Chondrocyte (in vitro differentiated cells): ENCODE data around the gene RORB. TPM values are rescaled to one million over a fixed set of nuclear protein-coding genes. Genes with fewer than 3 reads are reported as not detected.

Experiments
- DNase-seq: peaks from one replicate; pipeline ENCODE4 v3.0.0; 2021; ENCODE audit warnings: mixed read lengths, low spot score
- H3K27ac Mint-ChIP-seq: one replicate; pipeline ENCODE4 v1.8.0; 2021; ENCODE audit warnings: mild to moderate bottlenecking, moderate library complexity, mixed read lengths; ENCODE audit not compliant: unreplicated experiment
- H3K27me3 Mint-ChIP-seq: 2 replicates; pipeline ENCODE4 v1.8.0; 2021; ENCODE audit warnings: low read depth, mixed read lengths
- H3K36me3 Mint-ChIP-seq: 2 replicates; pipeline ENCODE4 v1.8.0; 2021; ENCODE audit warnings: low read depth, mixed read lengths
- H3K4me1 Mint-ChIP-seq: 2 replicates; pipeline ENCODE4 v1.8.0; 2021; ENCODE audit warnings: low read depth, mild to moderate bottlenecking, mixed read lengths
- H3K4me3 Mint-ChIP-seq: one replicate; pipeline ENCODE4 v1.8.0; 2021; ENCODE audit warnings: mild to moderate bottlenecking, moderate library complexity, mixed read lengths; ENCODE audit not compliant: unreplicated experiment
- H3K9me3 Mint-ChIP-seq: 2 replicates; pipeline ENCODE4 v1.8.0; 2021; ENCODE audit warnings: low read depth, mixed read lengths
- total RNA-seq: library from RNA; stranded (reverse); gene quantifications from 3 replicates; pipeline ENCODE4 v1.2.1, GENCODE V29; 2021
- TF ChIP-seq, protein P1 (sequence below): fragments of 200-600 bp; sonication (generic); IDR thresholded peaks from 2 replicates; pipeline ENCODE4 v1.5.0; 2021; ENCODE audit warnings: antibody characterized with exemption, mild to moderate bottlenecking, moderate library complexity

The RORB gene
- total RNA-seq, 1 donor from 2014 or later, result not detected

DNA sequence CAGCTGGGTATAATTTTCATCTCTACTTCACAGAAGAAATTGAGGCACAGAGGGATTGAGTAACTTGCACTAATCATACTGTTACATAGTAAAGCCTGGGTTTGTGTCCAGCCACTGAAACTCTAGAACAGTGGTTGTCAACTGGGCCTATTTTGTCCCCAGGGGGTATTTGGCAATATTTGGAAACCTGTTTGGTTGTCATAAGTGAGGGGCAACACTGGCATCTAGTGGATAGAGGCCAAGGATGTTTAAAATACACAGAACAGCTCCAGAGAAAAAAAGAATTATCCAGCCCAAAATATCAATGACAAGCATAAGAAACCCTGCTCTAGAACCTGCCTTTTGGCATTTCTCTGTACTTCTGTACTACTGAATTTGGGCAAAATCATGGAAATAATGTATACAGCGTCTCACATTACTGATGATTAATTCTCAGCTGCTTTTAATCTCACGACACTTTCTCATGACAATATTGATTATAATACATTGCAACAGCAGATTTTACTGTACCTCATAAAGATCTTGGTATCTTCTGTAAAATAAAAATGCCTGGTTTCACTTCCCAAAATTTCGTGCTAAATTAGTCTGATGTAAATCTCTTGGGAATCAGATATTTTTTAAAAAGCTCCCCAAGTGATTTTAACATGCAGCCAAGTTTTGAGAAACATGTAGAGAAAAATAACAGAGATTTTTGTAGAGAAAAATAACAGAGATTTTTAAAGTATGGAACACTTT is 112.7 kb downstream of the RORB start:
- Mint-ChIP-seq H3K36me3 (no peaks in the 10 kb centered on the region), H3K9me3 (no peaks in the 10 kb centered on the region), H3K27ac (no peak overlapping the region), H3K4me1 (no peaks in the 10 kb centered on the region), H3K4me3 (no peak overlapping the region), H3K27me3 (peaks cover 9% of the 10 kb centered on the region)
- DNase-seq, result no peak
- TF ChIP-seq, protein P1, sequence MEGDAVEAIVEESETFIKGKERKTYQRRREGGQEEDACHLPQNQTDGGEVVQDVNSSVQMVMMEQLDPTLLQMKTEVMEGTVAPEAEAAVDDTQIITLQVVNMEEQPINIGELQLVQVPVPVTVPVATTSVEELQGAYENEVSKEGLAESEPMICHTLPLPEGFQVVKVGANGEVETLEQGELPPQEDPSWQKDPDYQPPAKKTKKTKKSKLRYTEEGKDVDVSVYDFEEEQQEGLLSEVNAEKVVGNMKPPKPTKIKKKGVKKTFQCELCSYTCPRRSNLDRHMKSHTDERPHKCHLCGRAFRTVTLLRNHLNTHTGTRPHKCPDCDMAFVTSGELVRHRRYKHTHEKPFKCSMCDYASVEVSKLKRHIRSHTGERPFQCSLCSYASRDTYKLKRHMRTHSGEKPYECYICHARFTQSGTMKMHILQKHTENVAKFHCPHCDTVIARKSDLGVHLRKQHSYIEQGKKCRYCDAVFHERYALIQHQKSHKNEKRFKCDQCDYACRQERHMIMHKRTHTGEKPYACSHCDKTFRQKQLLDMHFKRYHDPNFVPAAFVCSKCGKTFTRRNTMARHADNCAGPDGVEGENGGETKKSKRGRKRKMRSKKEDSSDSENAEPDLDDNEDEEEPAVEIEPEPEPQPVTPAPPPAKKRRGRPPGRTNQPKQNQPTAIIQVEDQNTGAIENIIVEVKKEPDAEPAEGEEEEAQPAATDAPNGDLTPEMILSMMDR, result no peak

DNA sequence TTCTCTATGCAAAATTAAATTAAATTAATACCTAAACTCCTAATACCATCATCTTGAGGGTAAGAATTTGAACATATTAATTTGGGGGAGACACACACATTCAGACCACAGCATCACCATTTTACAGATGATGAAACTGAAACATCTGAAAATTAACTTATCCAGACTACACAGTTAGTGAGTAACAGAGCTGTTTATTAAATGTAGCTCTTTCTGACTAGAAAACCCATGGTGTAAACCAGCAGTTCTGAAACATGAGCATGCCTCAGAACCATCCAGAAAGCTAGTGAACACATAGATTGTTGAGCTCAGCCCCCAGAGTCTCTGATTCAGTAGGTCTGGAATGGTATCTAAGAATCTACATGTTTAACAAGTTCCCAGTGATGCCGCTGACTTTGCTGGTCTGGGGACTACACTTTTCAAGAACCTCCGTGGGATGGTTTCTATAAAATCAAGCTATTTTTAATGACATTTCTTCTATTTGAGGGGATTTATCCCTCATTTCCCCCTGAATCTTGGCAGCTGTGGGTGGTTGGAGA is 113.5 kb downstream of the RORB start:
- no peaks in the 10 kb centered on the region for H3K36me3 Mint-ChIP-seq
- no peak for DNase-seq

DNA sequence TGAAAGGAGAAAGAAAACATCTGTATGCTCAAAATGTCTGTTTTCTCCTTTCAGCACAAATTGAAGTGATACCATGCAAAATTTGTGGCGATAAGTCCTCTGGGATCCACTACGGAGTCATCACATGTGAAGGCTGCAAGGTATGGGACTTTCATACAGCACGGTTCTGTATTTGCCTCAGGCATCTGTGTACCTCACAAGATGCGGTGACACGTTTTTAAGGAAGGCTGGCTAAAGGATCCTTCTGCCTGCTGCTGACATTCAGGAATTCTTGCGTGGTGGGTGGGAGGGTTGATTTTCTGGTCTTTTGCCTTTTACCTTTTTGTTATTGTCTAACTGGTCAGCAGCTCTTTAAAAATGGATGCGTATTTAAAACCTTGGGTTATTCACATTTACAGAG is 133.1 kb downstream of the RORB start:
- Mint-ChIP-seq H3K9me3 (no peaks in the 10 kb centered on the region), H3K27ac (no peak overlapping the region), H3K4me1 (no peaks in the 10 kb centered on the region), H3K4me3 (no peak overlapping the region), H3K27me3 (peaks cover 17% of the 10 kb centered on the region), H3K36me3 (no peaks in the 10 kb centered on the region)
- TF ChIP-seq, protein P1, result no peak
- DNase-seq, result no peak

More for the DNA sequence above, 113.5 kb downstream of the RORB start:
- Mint-ChIP-seq H3K27me3 (peaks cover 10% of the 10 kb centered on the region), H3K4me1 (no peaks in the 10 kb centered on the region), H3K27ac (no peak overlapping the region), H3K9me3 (no peaks in the 10 kb centered on the region), H3K4me3 (no peak overlapping the region)
- TF ChIP-seq, protein P1, result no peak

DNA sequence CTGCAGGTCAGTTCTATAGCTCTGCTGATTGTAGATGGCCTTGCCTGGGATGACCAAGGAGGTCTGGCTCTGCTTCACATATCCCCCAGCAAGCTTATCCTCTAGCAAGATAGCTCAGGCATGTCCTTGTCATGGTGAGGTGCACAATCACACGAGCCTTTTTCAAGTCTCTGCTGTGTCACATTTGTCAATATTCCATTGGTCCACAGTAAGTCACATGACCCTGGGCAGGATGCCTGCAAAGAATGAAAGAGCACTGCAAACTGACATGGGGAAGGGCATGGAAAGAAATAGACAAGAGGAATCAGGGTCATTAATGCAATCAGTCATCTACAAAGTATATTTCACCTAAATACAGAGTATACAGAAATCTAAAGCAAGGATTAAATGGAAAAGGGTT is 142.0 kb downstream of the RORB start:
- no peaks in the 10 kb centered on the region for H3K36me3 Mint-ChIP-seq
- H3K27ac Mint-ChIP-seq, result no peak overlapping the region
- TF ChIP-seq, protein P1, result no peak
- no peak overlapping the region for H3K4me3 Mint-ChIP-seq
- H3K27me3 Mint-ChIP-seq, result peaks cover 13% of the 10 kb centered on the region
- no peaks in the 10 kb centered on the region for H3K4me1 Mint-ChIP-seq
- no peak for DNase-seq
- no peaks in the 10 kb centered on the region for H3K9me3 Mint-ChIP-seq

DNA sequence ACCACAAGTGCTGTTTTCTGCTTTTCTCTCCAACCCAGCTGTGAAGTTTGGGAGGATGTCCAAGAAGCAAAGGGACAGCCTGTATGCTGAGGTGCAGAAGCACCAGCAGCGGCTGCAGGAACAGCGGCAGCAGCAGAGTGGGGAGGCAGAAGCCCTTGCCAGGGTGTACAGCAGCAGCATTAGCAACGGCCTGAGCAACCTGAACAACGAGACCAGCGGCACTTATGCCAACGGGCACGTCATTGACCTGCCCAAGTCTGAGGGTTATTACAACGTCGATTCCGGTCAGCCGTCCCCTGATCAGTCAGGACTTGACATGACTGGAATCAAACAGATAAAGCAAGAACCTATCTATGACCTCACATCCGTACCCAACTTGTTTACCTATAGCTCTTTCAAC is 145.2 kb downstream of the RORB start:
- no peak for DNase-seq
- Mint-ChIP-seq H3K9me3 (no peaks in the 10 kb centered on the region), H3K27ac (no peak overlapping the region), H3K27me3 (peaks cover 17% of the 10 kb centered on the region), H3K4me1 (no peaks in the 10 kb centered on the region), H3K36me3 (no peaks in the 10 kb centered on the region), H3K4me3 (no peak overlapping the region)
- TF ChIP-seq, protein P1, result no peak
